HG02759 (cell line): ENCODE data around the gene ZNF570.
A peak's percentile ranks its signal among the peaks of the same experiment; 100 is the strongest.

Experiments used
- ATAC-seq: cut with Tn5 transposase; IDR thresholded peaks from one replicate; pipeline ENCODE4 v1.9.1; 2021; ENCODE audit warnings: mild to moderate bottlenecking, moderate library complexity; ENCODE audit not compliant: unreplicated experiment

ZNF570 gene

DNA sequence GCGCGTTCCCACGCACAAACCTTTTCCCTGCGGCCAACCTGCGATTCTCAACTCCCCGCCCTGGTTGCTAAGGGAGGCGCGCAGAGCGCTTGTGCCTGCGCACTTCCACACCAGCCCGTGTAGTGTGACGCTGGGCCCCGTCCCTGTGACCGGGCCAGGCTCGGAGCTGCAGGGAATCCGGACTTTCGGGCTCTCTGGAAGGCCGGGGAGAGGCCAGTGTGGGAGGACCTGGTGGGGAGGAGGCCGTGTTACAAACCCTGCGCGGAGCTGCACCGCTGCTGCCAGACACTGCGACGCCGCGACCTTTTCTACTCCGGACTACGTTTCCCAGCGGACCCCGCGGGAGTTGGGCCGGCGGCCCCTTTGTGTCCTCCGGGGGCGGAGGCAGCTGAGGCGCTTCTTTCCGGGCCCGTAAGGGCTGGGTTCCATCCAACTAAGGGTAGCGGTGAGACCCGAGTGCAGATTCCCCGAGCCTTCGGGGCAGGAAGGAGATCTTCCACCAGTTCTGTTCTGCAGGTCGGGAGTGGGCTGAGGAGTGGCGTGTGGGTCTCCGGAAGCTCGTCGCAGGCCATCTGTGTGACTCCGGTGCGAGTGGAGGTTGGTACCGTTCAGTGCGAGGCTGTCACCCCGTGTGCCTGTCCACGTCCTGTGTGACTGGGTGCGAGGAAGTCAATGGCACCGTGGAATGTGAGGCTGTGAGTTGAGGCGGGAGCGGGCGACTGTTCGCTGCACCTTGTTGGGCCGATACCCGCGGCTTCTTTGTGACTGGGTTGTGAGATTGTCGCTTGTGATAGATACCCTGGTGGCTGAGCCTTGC is at the start of gene ZNF570:
ZNF570 (plus strand) TSS at position 396 of the 817 bp plus-strand sequence. CDS start 999 bp downstream, outside the sequence.
- ATAC-seq, result peak; percentile 62

DNA sequence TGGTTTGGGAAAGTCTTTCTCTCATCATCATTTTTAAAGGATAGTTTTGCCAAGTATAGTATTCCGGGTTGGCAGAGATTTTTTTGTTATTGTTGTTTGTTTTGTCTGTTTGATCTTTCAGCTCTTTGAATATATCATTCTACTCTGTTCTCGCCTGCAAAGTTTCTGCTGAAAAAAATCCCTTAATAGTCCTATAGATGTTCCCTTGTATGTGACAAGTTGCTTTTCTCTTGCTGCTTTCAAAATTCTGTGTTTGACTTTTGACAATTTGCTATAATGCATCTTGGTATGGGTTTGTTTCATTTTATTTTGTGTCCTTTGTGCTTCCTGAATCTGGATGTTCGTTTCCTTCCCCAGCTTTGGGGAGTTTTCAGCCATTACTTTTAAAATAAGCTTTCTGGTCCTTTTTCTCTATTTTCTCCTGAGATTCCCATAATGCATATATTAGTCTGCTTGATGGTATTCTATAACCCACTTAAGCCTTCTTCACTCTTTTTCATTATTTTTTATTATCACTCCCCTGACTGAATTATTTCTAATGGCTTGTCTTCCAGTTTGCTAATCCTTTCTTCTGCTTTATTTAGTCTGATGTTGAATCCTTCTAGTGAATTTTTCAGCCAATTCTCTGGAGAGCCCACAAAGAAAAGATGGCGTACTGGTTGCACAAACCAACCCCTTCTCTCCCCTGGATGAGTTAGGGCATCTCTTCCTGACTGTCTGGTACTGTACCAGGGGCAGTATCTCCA is 16.5 kb upstream of the ZNF570 start:
- ATAC-seq, result no peak

DNA sequence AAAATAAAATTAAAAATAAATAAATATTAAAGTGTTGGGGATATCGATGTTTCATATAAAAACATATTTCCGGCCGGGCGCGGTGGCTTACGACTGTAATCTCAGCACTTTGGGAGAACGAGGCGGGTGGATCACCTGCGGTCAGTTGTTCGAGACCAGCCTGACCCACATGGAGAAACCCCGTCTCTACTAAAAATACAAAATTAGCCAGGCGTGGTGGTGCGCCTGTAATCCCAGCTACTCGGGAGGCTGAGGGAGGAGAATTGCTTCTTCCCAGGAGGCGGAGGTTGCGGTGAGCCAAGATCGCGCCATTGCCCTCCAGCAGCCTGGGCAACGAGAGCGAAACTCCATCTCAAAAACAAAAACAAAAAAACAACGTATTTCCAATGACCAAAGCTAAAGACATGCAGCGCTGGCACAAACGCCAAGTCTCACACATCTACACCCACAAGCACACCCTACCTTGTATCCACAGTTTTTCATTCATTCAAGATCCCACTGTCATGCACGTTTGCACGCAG is 2.8 kb upstream of the ZNF570 start:
- no peak for ATAC-seq

DNA sequence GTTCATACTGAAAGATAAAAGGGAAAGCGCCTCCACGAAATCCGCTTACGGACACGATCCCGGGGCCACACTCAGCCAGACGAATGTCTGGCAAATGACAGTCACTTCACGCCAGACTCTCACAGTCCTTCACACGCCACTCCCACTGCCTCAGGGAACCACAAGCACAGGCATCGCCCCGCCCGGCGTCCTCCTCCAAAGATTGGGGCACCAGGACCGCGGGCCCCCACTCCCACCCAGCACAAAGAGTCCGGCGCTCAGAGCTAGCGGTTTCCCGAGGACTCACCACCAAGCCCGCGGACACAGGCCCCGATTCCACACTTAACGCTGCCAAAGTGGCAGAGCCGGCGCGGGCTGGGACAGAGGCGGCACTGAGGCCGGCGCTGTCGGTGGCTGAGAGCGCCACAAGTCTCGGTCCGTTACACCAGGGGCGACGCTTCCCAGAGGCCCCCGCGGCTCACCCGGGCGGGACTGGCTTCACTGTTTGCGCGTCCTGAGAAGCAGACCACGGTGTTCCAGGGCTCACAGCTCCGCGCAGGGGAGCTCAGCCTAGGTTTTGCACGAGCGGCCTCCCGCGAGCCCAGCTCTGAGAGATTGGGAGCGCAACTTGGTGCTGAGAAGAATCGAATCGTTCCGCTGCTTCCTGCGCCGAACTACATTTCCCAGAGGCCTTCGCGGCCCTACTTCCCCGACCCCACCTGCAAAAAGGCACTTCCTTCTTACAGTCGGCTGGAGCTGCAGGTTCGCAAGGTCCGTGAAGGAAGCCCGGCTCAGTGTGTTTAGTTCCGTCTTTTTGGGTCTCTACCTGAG is 2.2 kb upstream of the ZNF570 start, which contains the start of gene ZNF569:
ZNF569 (minus strand) TSS at position 647 of the 810 bp plus-strand sequence. CDS start 22,523 bp downstream, outside the sequence.
- ATAC-seq, result peak; percentile 72

DNA sequence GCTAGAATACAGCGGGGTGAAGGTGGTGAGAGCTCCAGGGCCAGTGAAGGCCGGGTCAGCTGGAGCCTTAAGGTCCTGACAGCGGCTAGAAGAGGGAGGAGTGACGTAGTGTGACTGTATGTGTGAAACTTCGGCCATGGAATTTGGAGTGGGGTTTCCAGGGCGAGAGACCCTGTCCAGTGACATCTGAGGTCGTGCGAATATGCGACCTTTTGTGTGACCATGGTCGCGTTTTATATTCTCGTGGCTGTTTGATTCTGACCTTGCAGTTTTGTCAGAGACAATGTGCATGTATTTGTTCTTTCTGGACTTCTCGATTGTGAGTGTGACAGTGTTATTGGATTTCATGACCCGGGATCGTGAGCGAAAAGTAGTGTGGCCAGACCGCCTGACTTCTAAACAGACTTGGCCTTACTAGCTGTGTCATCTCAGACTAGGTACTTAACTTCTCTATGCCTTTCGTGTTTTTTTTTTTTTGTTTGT is 1.5 kb upstream of the ZNF570 start:
- no peak for ATAC-seq

DNA sequence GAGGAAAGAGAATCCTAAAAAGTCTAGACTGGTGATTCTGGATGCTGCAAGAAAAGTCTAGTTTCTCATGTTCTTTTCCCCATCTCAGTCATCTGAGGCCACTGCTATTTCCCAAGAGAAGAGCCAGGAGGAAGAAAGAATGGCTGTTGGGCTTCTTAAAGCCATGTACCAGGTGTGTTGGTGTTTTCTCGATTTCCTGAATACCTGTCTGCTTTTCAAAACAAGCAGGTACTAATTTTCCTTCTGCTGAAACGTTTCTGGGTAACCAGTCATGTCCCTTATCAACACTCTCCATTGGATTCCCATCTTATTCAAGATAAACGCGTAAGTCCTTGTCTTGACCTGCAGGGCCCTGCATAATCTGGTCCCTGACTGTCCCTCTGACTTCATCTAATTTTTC is 1.1 kb downstream of the ZNF570 start:
- ATAC-seq, result no peak

DNA sequence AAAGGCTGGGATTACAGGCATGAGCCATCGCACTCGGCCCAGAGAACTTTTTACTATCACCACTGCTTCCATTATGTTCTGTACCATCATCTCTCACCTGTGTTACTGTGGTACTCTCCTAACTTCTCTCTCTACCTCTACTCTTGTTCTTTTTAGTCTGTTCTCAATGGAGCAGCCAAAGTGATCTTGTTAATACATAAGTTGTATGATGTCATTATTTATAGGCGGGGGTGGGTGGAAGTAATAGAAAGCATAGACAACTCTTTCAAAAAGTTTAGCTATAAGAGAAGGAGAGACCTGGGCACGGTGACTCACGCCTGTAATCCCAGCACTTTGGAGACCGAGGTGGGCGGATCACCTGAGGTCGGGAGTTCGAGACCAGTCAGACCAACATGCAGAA is 3.0 kb downstream of the ZNF570 start:
- ATAC-seq, result no peak

DNA sequence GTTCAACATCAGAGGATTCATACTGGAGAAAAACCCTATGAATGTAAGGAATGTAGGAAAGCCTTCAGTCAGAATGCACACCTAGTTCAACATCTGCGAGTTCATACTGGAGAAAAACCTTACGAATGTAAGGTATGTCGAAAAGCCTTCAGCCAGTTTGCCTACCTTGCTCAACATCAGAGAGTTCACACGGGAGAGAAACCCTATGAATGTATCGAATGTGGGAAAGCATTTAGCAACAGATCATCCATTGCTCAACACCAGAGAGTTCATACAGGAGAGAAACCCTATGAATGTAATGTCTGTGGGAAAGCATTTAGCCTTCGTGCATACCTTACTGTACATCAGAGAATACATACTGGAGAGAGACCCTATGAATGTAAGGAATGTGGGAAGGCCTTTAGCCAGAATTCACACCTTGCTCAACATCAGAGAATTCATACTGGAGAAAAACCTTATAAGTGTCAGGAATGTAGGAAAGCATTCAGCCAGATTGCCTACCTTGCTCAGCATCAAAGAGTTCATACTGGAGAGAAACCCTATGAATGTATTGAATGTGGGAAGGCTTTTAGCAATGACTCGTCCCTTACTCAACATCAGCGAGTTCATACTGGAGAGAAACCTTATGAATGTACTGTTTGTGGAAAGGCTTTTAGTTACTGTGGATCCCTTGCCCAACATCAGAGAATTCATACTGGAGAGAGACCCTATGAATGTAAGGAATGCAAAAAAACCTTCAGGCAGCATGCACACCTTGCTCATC is 15.4 kb downstream of the ZNF570 start:
- no peak for ATAC-seq

DNA sequence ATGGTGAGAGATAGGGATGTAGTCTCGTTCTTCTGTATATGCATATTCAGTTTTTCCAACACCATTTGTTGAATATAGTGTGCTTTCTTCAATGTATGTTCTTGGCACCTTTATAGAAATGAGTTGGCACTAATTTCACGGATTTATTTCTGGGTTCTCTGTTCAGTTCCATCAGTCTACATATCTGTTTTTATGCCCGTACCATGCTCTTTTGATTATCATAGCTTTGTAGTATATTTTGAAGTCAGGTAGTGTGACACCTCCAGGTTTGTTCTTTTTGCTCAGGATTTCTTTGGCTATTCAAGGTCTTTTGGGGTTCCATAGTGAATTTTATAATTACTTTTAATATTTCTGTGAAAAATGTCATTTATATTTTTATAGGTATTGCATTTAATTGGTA is 23.1 kb downstream of the ZNF570 start:
- no peak for ATAC-seq

DNA sequence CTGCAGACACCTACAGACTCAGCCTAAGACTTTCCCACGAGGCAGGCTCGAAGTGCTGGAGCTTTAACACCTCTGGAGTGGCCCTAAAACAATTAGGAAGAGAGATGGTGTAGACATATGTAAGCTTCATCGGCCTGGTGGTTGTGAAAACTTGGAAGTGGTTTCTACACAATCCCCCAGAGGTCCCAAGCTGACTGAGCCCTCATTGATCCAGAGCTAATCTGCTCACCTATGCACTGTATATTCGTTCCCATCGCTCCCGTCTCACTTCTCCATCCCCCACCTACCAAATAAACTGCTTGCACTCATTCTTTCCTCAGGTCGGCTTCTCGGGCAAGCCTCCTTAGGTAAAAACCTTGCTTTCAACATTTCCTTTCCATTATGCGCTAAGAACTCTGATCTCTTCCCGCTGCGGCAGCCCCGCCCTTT is 36.8 kb downstream of the ZNF570 start:
- ATAC-seq, result peak; percentile 24

DNA sequence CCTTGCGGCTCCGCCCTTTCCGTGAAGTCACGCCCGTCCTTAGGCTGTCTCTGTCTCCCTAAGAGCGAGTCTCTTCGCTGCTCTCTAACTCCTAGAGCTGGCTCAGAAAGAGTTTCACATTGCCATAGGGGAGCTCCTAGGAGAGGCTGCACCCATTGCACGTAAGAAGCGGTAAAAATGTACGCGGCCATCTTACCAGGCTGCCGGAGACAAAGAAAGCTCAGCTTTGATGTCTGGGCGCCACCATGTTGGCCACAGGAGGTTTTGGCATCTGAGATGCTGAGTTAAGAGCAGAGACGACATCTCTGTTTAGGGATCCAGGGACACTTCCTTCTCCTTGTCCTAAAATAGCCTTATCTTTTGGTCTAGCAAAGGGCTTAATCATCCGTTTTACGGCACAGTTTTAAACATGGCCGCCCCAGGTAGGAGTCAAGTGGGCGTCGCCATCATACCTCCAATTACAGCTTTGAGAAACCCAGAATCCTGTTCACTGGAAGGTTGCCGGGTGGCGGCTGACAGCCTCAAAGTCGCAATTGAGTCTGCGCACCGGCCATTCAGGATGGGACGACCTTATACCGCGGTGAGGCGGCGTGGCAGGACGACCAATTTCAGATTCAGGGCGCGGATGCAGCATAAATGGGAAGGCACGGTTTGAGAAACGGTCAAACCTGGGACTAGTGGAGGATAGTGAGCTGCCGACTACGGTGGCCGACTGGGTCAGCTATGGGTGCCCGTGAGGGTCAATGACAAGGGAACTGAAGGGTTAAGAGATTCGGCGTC is 37.4 kb downstream of the ZNF570 start, which contains the start of gene ZNF793:
ZNF793 (plus strand) TSS at position 553 of the 780 bp plus-strand sequence. CDS start 16,501 bp downstream, outside the sequence.
- ATAC-seq, result peak; percentile 82

DNA sequence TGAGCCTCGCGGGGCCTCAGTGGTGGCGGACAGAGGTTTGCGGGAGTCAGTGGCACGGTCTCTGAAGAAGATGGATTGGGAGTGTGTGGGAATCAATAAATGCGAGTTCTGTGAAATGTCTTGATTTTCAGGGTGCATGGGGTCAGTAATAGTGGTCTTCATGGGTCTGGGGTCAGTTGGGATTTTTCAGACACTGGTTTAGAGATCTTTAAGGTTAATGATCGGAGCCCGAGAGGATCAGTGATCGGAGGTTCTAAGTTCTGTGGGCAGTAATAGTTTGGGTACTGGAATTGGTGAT is 38.0 kb downstream of the ZNF570 start:
- ATAC-seq, result no peak

DNA sequence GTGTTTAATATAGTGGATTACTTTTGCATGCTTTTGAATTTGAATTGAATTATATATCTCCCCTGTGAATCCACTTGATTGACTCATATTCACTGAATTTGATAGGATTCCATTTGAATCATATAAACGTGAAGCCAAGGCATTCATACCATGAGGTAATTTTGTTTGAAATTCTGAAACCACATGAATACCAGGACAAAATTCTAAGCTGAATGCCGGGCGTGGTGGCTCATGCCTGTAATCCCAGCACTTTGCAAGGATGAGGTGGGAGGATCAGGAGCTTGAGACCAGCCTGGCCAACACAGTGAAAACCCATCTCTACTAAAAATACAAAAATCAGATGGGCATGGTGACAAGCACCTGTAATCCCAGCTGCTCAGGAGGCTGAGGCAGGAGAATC is 42.0 kb downstream of the ZNF570 start:
- no peak for ATAC-seq

DNA sequence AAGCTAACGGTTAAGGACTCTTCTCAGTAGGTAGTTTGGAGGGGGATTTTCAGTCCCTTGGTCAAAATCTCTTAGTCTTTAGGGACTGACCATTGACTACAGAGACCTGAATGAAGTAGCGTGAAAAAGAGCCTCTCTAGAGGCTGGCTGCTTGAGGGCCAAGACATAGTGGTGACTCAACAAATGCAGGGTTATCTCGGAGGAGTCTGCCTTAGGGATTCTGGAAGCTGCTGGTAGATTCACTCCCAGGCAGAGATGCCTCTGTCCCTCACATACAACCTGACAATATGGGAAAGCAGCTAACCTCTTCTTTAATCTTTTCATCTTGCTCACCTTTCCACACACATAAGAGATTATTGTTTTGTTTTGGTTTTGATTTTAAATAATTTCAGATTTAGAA is 42.7 kb downstream of the ZNF570 start:
- ATAC-seq, result no peak

DNA sequence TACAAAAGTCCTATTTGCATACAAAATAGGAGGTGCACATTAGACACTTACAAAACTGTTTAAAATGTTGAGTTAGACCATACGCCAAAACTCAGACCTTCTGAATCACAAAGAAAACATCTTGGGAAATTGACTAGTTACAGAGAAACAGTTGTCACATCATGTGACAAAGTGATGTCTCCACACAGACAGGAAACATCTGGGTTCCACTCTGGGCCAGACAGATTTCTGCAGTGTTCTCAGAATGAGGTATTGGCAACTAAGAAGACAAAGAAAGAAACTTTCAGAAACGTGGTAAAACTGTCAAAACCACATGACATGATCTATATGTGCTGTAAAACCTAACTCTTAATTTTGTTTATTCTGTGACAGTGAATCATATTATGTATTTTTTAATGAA is 44.2 kb downstream of the ZNF570 start:
- ATAC-seq, result no peak

DNA sequence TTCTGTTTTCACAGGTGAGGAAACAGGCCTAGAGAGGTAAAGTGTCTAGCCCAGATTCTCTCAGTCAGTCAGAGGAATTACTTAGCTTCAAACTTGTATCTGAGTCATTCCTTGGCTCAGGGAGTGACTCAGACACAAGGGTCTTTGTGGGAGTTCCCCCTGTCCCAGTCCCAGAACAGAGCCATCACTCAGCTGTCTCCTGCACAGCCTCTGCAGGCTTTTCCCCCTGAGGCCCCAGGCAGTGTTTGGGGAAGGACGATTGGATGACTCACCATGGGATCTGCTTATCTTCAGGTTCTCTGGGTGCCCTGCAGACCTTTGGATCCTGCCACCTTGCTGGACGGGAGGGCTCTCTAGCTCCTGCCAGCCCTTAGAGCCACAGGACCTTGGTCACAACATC is 50.7 kb downstream of the ZNF570 start:
- ATAC-seq, result no peak

DNA sequence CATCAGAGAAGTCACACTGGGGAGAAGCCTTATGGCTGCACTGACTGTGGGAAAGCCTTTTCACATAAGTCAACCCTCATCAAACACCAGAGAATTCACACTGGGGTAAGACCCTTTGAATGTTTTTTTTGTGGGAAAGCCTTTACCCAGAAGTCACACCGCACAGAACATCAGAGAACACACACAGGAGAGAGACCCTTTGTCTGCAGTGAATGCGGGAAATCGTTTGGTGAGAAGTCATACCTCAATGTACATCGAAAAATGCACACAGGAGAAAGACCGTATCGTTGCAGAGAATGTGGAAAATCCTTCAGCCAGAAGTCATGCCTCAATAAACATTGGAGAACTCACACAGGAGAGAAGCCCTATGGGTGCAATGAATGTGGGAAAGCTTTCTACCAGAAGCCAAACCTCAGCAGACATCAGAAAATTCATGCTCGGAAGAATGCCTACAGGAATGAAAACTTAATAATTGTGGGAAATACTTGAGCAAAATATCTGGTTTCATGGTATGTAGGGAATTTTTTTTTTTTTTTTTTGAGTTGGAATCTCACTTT is 68.3 kb downstream of the ZNF570 start:
- ATAC-seq, result no peak
